ENCODE data around the gene RAD17. TPM values are rescaled to one million over a fixed set of nuclear protein-coding genes. Genes with fewer than 3 reads are reported as not detected.

Gene RAD17
- total and polyA plus RNA-seq, 2 of the 8 experiments (the other 6 are each of a cell fraction or from before 2014, with no cell fraction given) = 12.9 to 28.1 TPM

- Histone ChIP-seq H2BK120ac (replicated peaks; ENCODE audit: low read depth, low read length) (no peak overlapping the region), H3K4me2 (ENCODE audit: insufficient read depth in 1 of 2, low read depth in 2 of 2, low read length in 2 of 2) (no peak overlapping the region), H3K56ac (replicated peaks; ENCODE audit: insufficient read length, low read depth, low read length) (no peak overlapping the region), H2BK15ac (ENCODE audit: low read length) (no peak overlapping the region), H2AFZ (ENCODE audit: low read length) (no peak overlapping the region), H3K23ac (ENCODE audit: insufficient read length) (no peak overlapping the region), H4K20me1 (replicated peaks in 1 of 2; ENCODE audit: control insufficient read depth in 1 of 2, insufficient read depth in 2 of 2, low read length in 2 of 2) (no peaks in the 10 kb centered on the region), H3K23me2 (ENCODE audit: low read depth, low read length) (no peaks in the 10 kb centered on the region), H3K4me1 (replicated peaks in 1 of 4; ENCODE audit: control insufficient read depth in 3 of 4, insufficient read depth in 4 of 4, low read length in 3 of 4) (no peaks in the 10 kb centered on the region), H3K14ac (ENCODE audit: insufficient read length) (no peak overlapping the region), H3K79me2 (ENCODE audit: control insufficient read depth in 1 of 2, insufficient read depth in 2 of 2, low read length in 2 of 2) (no peaks in the 10 kb centered on the region), H3K79me1 (ENCODE audit: low read depth, low read length) (no peaks in the 10 kb centered on the region), H4K5ac (ENCODE audit: insufficient read length, low read depth, low read length) (no peak overlapping the region), H3K27me3 (replicated peaks in 1 of 4; ENCODE audit: control insufficient read depth in 3 of 4, extremely low read depth in 1 of 4, insufficient read depth in 3 of 4, low read length in 3 of 4) (no peaks in the 10 kb centered on the region), H3K18ac (ENCODE audit: extremely low read depth, low read length) (no peak overlapping the region), H2BK20ac (ENCODE audit: low read length) (no peak overlapping the region), H3K4ac (replicated peaks; ENCODE audit: insufficient read length, low read depth, low read length) (no peak overlapping the region), H3K9me3 (ENCODE audit: insufficient read depth in 2 of 2, low read depth in 1 of 2, low read length in 1 of 2) (no peaks in the 10 kb centered on the region), H2BK5ac (ENCODE audit: low read depth, low read length) (no peak overlapping the region), H4K8ac (ENCODE audit: extremely low read depth, insufficient read depth, low read length) (no peak overlapping the region), H2AK5ac (ENCODE audit: low read depth, low read length) (no peak overlapping the region), H3K4me3 (ENCODE audit: extremely low read depth in 1 of 4, insufficient read depth in 2 of 4, low read depth in 3 of 4, low read length in 4 of 4) (no peak overlapping the region), H2BK12ac (ENCODE audit: low read depth, low read length) (no peak overlapping the region), H4K91ac (replicated peaks; ENCODE audit: insufficient read length, low read length) (no peak overlapping the region), H3K27ac (ENCODE audit: low read depth, low read length) (no peak overlapping the region), H3K9ac (replicated peaks in 1 of 4; ENCODE audit: extremely low read depth in 1 of 4, low read depth in 3 of 4, low read length in 3 of 4) (no peak overlapping the region), H3K36me3 (ENCODE audit: control insufficient read depth in 2 of 4, insufficient read depth in 4 of 4, low read length in 3 of 4) (peaks cover 0 to 11% (median 7%) of the 10 kb centered on the region in 4 experiments; a peak in 5 of 8 replicates)
- ChIA-PET POLR2A (ENCODE audit: partially characterized antibody) (no interaction called here), CTCF (ENCODE audit: partially characterized antibody) (no interaction called here)
- DNase-seq (ENCODE audit: low read depth in 1 of 2, low spot score in 2 of 2) = no peak
- no peak for FAIRE-seq
- TF ChIP-seq TEAD4 (IDR thresholded peaks at IDR 0.05; ENCODE audit: low read depth, low read length) (no peak), RXRA (IDR thresholded peaks at IDR 0.05; ENCODE audit: insufficient read depth, low read depth, low read length) (no peak), HDAC6 (IDR thresholded peaks at IDR 0.05; ENCODE audit: low read depth, low read length) (no peak), EP300 (IDR thresholded peaks at IDR 0.05; ENCODE audit: borderline replicate concordance in 1 of 2, low read depth in 2 of 2, low read length in 2 of 2) (no peak), RNF2 (IDR thresholded peaks at IDR 0.05; ENCODE audit: borderline replicate concordance, low read depth, low read length, missing control alignments, poor library complexity, severe bottlenecking) (no peak), SIN3A (conservative IDR thresholded peaks at IDR 0.05 in 1 of 2, IDR thresholded peaks at IDR 0.05 in 1 of 2; ENCODE audit: low read depth in 1 of 2, low read length in 2 of 2) (no peak), GABPA (IDR thresholded peaks at IDR 0.05; ENCODE audit: borderline replicate concordance, insufficient read depth, low read length) (no peak), POLR2AphosphoS5 (IDR thresholded peaks at IDR 0.05; ENCODE audit: low read depth, low read length) (no peak), SAP30 (IDR thresholded peaks at IDR 0.05; ENCODE audit: insufficient read depth, insufficient replicate concordance, low read length) (no peak), BCL11A (IDR thresholded peaks at IDR 0.05; ENCODE audit: low read depth in 2 of 2, low read length in 2 of 2) (no peak), GTF2F1 (IDR thresholded peaks at IDR 0.05; ENCODE audit: borderline replicate concordance, low read depth, low read length) (no peak), USF2 (IDR thresholded peaks at IDR 0.05; ENCODE audit: low read length) (no peak), BACH1 (IDR thresholded peaks at IDR 0.05; ENCODE audit: low read length) (no peak)
These were observed 19.0 kb upstream of the RAD17 start for GRCh38 chr5:69350664-69351063.
